KOPT-K1 (cell line): Measurements from ENCODE around the gene FGF6.

Experiments used
- H3K27ac ChIP-seq: fragments of 200-600 bp; sonication (generic); 2 replicates; pipeline ENCODE4 v1.5.1; 2016; ENCODE audit warnings: antibody characterized with exemption, mild to moderate bottlenecking, low read depth, low read length; ENCODE audit not compliant: poor library complexity, severe bottlenecking
- H3K36me3 ChIP-seq: fragments of 200-600 bp; sonication (generic); 2 replicates; pipeline ENCODE4 v1.5.1; 2017; ENCODE audit warnings: antibody characterized with exemption, mild to moderate bottlenecking, low read length, moderate library complexity; ENCODE audit not compliant: insufficient read depth
- H3K9me3 ChIP-seq: fragments of 200-600 bp; sonication (generic); 2 replicates; pipeline ENCODE4 v1.5.1; 2017; ENCODE audit warnings: antibody characterized with exemption, low read length, mild to moderate bottlenecking; ENCODE audit not compliant: insufficient read depth, poor library complexity, severe bottlenecking

Gene FGF6

DNA sequence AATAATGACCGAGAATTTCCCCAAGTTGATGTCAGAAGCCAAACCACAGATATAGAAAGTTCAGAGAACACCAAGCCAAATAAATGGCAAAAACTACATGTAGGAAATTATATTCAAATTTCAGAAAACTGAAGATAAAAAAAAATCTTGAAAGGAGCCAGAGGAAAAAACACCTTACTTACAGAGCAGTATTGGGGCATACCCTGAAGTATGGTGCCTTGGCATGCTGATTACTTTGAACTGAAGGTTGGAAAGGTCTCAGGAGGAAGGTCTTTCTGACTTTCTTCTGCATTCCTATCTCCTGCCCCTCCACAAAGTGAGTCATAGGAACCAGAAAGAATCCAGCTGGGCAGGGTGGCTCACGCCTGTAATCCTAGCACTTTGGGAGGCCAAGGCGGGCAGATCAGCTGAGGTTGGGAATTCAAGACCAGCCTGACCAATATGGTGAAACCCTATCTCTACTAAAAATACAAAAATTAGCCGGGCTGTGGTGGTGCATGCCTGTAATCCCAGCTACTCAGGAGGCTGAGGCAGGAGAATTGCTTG lies 8.8 kb upstream of the FGF6 start:
- peaks cover 3% of the 10 kb centered on the region for H3K9me3 ChIP-seq
- no peak overlapping the region for H3K27ac ChIP-seq

DNA sequence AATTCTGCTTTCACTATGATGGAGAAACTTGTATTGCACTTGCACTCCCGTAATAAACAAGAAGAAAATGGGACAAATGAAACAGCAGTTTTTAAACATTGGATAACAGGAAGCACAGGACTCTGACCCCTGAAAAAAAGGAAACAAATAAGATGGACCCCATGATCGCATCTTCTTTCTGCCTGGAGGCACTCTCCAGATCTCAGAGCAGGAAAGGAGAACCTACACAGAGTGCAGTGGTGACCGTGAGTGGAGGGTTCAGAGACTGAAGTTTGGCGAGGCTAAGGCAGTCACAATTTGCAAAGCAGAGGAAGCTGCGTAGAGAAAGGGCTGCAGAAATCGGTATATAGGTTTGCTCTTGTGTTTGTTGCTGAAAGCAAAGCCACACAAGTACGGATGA lies 6.1 kb upstream of the FGF6 start:
- H3K27ac ChIP-seq = no peak overlapping the region
- no peaks in the 10 kb centered on the region for H3K36me3 ChIP-seq
- H3K9me3 ChIP-seq = peaks cover 3% of the 10 kb centered on the region

More for the DNA sequence above, 8.8 kb upstream of the FGF6 start:
- H3K36me3 ChIP-seq = no peaks in the 10 kb centered on the region

GRCh38 chr12:4450551-4451112 lies 5.0 kb upstream of the FGF6 start:
- H3K9me3 ChIP-seq = peaks cover 3% of the 10 kb centered on the region
- no peaks in the 10 kb centered on the region for H3K36me3 ChIP-seq
- no peak overlapping the region for H3K27ac ChIP-seq

GRCh38 chr12:4449851-4450221 lies 4.2 kb upstream of the FGF6 start:
- Histone ChIP-seq H3K27ac (no peak overlapping the region), H3K36me3 (no peaks in the 10 kb centered on the region), H3K9me3 (peaks cover 3% of the 10 kb centered on the region)

GRCh38 chr12:4448943-4449850 lies 3.6 kb upstream of the FGF6 start:
- H3K27ac ChIP-seq = no peak overlapping the region
- no peaks in the 10 kb centered on the region for H3K36me3 ChIP-seq
- peaks cover 3% of the 10 kb centered on the region for H3K9me3 ChIP-seq

DNA sequence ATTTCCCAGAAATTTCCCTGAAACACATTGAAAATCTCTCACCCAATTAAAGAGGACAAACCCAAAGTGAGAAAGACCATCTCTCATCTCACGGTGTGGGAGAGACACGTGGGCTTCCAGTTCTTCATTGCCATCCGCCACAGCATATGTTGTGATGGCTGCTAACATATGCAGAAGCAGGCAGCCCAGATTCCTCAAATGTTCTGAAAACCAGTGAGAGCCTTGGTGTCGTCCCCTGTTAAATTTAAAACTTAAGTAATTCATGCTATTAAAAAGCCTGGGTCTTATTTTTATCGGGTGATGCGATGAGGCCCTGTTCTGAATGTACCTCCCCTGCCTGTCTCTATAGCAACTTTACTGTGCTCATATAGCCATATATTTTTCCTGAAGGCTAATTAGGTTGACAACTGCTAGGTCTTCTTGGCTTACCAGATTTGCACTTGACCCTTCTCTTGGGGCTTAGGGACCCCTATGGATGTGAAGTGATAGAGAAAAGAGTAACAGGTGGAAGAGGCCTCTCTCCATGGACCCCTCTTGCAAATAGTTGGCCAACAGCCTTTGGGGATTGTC lies 2.8 kb upstream of the FGF6 start:
- H3K27ac ChIP-seq = no peak overlapping the region
- no peaks in the 10 kb centered on the region for H3K36me3 ChIP-seq
- H3K9me3 ChIP-seq = peaks cover 3% of the 10 kb centered on the region

GRCh38 chr12:4447151-4447550 lies 1.5 kb upstream of the FGF6 start:
- Histone ChIP-seq H3K36me3 (no peaks in the 10 kb centered on the region), H3K9me3 (no peaks in the 10 kb centered on the region), H3K27ac (no peak overlapping the region)

GRCh38 chr12:4446335-4446734 lies 720 bp upstream of the FGF6 start:
- no peaks in the 10 kb centered on the region for H3K9me3 ChIP-seq
- H3K27ac ChIP-seq = no peak overlapping the region
- H3K36me3 ChIP-seq = no peaks in the 10 kb centered on the region

GRCh38 chr12:4444031-4444430 lies 1.6 kb downstream of the FGF6 start:
- Histone ChIP-seq H3K9me3 (no peaks in the 10 kb centered on the region), H3K27ac (no peak overlapping the region), H3K36me3 (no peaks in the 10 kb centered on the region)

DNA sequence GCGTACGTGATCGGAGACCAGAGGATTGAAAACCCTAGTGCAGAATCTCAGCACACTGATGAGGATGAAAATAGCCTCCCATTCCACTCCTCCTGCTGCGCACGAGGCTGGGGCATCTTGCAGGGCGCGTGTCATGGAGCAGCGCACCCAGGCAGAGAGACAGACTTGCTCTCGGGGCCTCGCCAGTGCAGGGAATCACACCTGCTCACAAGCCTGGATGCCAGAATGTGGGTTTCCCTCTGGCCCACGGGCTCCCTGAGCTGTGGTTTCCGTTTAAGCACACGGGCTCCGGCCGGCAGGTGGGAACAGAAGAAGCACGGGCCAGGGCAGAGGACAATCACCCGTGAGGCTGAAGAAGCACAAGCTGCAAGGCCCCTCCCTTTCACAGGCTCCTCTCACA lies 2.0 kb downstream of the FGF6 start:
- Histone ChIP-seq H3K36me3 (no peaks in the 10 kb centered on the region), H3K9me3 (no peaks in the 10 kb centered on the region), H3K27ac (no peak overlapping the region)

DNA sequence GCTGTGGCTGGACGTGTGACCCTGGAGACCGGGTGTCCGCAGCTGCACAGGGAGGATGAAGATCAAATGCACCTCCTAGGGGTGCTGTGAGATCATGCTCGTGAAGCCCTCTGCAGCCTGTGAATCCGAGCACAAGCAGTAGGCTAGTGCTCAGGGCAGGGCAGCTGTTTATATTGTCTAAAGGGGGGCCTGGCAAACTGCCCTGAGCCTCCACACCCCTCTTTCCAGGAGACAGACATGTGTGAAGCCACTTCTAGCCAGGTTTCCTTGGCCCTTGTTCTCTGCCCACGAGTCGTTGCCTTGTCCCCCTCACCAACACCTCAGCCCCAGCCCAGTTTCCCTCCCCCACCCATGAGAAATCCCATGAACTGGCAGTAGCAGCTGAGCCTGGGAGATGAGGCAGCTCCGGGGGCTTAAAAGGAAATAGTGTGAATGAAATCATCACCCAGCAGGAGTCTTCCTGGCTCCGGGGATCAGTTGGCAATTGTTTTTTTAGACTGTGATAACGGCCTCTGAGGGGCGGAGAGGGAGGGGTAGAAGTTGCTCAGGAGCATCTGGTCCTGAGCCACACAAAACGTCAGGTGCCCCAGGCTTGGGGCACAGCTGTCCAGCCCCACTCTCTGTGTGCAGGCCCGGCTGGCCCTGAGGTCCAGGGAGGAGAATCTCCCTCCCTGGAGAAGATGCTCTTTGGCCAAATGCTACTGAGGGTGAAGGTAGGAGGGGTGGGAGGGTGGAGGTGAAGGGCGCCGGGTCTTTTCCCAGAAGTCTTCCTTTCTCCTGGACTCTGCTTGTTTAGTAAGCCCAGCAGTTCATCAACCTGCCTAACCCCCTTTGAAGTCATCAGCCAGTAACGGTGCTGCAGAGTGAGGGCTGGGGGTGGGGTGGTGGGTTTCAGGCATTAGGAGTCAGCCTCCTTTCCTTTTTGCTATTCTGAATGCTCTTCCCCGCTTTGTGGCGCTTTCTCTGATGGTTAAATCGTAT lies 4.0 kb downstream of the FGF6 start:
- Histone ChIP-seq H3K9me3 (no peaks in the 10 kb centered on the region), H3K36me3 (no peaks in the 10 kb centered on the region), H3K27ac (no peak overlapping the region)

GRCh38 chr12:4440187-4440941 lies 5.3 kb downstream of the FGF6 start:
- no peaks in the 10 kb centered on the region for H3K9me3 ChIP-seq
- no peak overlapping the region for H3K27ac ChIP-seq
- no peaks in the 10 kb centered on the region for H3K36me3 ChIP-seq

GRCh38 chr12:4439736-4440135 lies 5.9 kb downstream of the FGF6 start:
- H3K36me3 ChIP-seq = no peaks in the 10 kb centered on the region
- no peaks in the 10 kb centered on the region for H3K9me3 ChIP-seq
- no peak overlapping the region for H3K27ac ChIP-seq
